Lower leg skin (tissue), 3 donors: Measurements from ENCODE around the gene PPP1R3F.

Experiments used
- CTCF ChIP-seq, 3 donors: fragments of 450-650 bp; IDR thresholded peaks; one replicate each; pipeline ENCODE4 v1.5.1; 2016; ENCODE audit warnings: antibody characterized with exemption in 3 of 3, mild to moderate bottlenecking in 3 of 3, moderate library complexity in 2 of 3
- POLR2A ChIP-seq, 2 donors: fragments of 450-650 bp; IDR thresholded peaks; one replicate each; pipeline ENCODE4 v1.6.1; 2016 to 2017; ENCODE audit warnings: antibody characterized with exemption in 2 of 2, mild to moderate bottlenecking in 1 of 2, moderate library complexity in 1 of 2

GRCh38 chrX:49273181-49273727, 3.7 kb downstream of the PPP1R3F start:
- TF ChIP-seq POLR2A (IDR thresholded peaks at IDR 0.05) (no peak), CTCF (IDR thresholded peaks at IDR 0.05) (no peak)
